Adrenal gland (tissue), 12 donors: ENCODE data around the gene C10orf120. TPM values are rescaled to one million over a fixed set of nuclear protein-coding genes. Genes with fewer than 3 reads are reported as not detected.

ENCODE experiments used
- DNase-seq, 7 donors: peaks; one replicate each; pipeline ENCODE4 v3.0.0-alpha.2; 2019 to 2020
- H3K27ac ChIP-seq, 5 donors: fragments of 200-600 bp; sonication (generic) in 4 of 5; 1 replicate in 3 of 5; 2 replicates in 2 of 5; pipeline versions ENCODE4 v1.5.1 to v1.8.0; 2016 to 2020; ENCODE audit warnings: mild to moderate bottlenecking in 1 of 5
- H3K27me3 ChIP-seq: fragments of 200-600 bp; 2 replicates; pipeline ENCODE4 v1.8.0; 2021
- H3K36me3 ChIP-seq, 2 donors: fragments of 200-600 bp; replicated peaks in 1 of 2; 1 replicate in 1 of 2; 2 replicates in 1 of 2; pipeline versions ENCODE4 v1.5.1 to v1.8.0; 2018 to 2022
- H3K4me1 ChIP-seq, 2 donors: fragments of 200-600 bp; replicated peaks in 1 of 2; 1 replicate in 1 of 2; 2 replicates in 1 of 2; pipeline versions ENCODE4 v1.5.1 to v1.8.0; 2018 to 2021
- H3K4me3 ChIP-seq, 4 donors: fragments of 200-600 bp; sonication (generic) in 3 of 4; one replicate each; pipeline ENCODE4 v1.5.1; 2016 to 2018
- H3K9me3 ChIP-seq, 3 donors: fragments of 200-600 bp; sonication (generic) in 1 of 3; replicated peaks in 1 of 3; 1 replicate in 2 of 3; 2 replicates in 1 of 3; pipeline versions ENCODE4 v1.5.1 to v1.8.0; 2016 to 2021
- CTCF ChIP-seq, 6 experiments: fragments of 450-650 bp in 4 of 6; fragments of 200-600 bp in 2 of 6; sonication (generic) in 1 of 6; IDR thresholded peaks; 1 replicate in 5 of 6; 2 replicates in 1 of 6; pipeline versions ENCODE4 v1.5.1 to v1.8.0; 2016 to 2021; ENCODE audit warnings: antibody characterized with exemption in 6 of 6, mild to moderate bottlenecking in 2 of 6, moderate library complexity in 1 of 6
- POLR2A ChIP-seq, 2 donors: fragments of 450-650 bp; IDR thresholded peaks; one replicate each; pipeline ENCODE4 v1.6.1; 2017; ENCODE audit warnings: antibody characterized with exemption in 2 of 2, mild to moderate bottlenecking in 2 of 2, moderate library complexity in 1 of 2
- WGBS, 4 donors: extraction: QIAGEN DNeasy Blood & Tissue Kit in 2 of 4; methylation state at CpG; one replicate each; pipeline versions ENCODE4 v1.1.5 to v1.1.7; 2013 to 2017; 5-methylcytosine and 5-hydroxymethylcytosine counted together
- intact Hi-C, 2 donors: fragments of 100-400 bp; cut with DNase I; formaldehyde crosslinking; loops; one replicate each; pipeline versions ENCODE4 v1.14.1 to v1.15.0; 2022 to 2023
- polyA plus RNA-seq, 3 donors: library from polyadenylated mRNA; stranded (reverse); fragments of 200-250 nt in 2 of 3; fragments of 350-450 nt in 1 of 3; fragmentation: Illumina TruSeq in 1 of 3; extraction: RNeasy Lipid Tissue Mini Kit (QIAGEN cat#74804) in 1 of 3; gene quantifications; one replicate each; pipeline ENCODE4 v1.2.3, GENCODE V29; 2013 to 2014
- total RNA-seq, 9 donors: library from RNA; depleted of rRNA in 4 of 9; stranded (reverse); fragments of >200 nt in 4 of 9; fragments of 120-200 nt in 1 of 9; fragmentation: NEBNext Ultra II Directional in 1 of 9; extraction: Animal tissue kit (Norgen Biotek cat#: 25700) in 1 of 9; gene quantifications; one replicate each; pipeline versions ENCODE4 v1.1.0 to v1.2.4, GENCODE V29; 2013 to 2023
- donor health status: healthy with polysubstance abuse.
- donor health status: Bipolar disorder and iron deficiency.
- donor health status: DM: yes; HTN: yes; CAD: no.
- donor health status: DM: no; HTN: no; CAD: no.
- donor health status: DM: no; HTN: no; CAD: no.
- donor health status: DM: yes; HTN: yes; CAD: no.

Gene C10orf120
- total and polyA plus RNA-seq, 12 donors = not detected

GRCh38 chr10:122660696-122661095, 39.0 kb downstream of the C10orf120 start:
- no peak overlapping the region for H3K4me3 ChIP-seq
- 64 to 77% (median 74%) methylated on average over 6 of the region's 6 CpGs for WGBS, 4 donors

GRCh38 chr10:122659651-122660050, 40.0 kb downstream of the C10orf120 start:
- Histone ChIP-seq H3K27ac (no peak overlapping the region), H3K27me3 (no peaks in the 10 kb centered on the region), H3K36me3 (no peaks in the 10 kb centered on the region), H3K9me3 (no peaks in the 10 kb centered on the region), H3K4me1 (no peaks in the 10 kb centered on the region), H3K4me3 (no peak overlapping the region)
- no peak for DNase-seq
- TF ChIP-seq CTCF (IDR thresholded peaks at IDR 0.05) = no peak
- TF ChIP-seq POLR2A (IDR thresholded peaks at IDR 0.05) = no peak
- intact Hi-C loops = no loop called here
- 71 to 81% (median 78%) methylated on average over 7 of the region's 7 CpGs for WGBS, 4 donors

More at GRCh38 chr10:122660696-122661095, 39.0 kb downstream of the C10orf120 start:
- no peak for DNase-seq
- intact Hi-C loops = no loop called here
- Histone ChIP-seq H3K27ac (no peak overlapping the region), H3K4me1 (no peaks in the 10 kb centered on the region), H3K36me3 (no peaks in the 10 kb centered on the region), H3K9me3 (no peaks in the 10 kb centered on the region), H3K27me3 (no peaks in the 10 kb centered on the region)
- TF ChIP-seq CTCF (IDR thresholded peaks at IDR 0.05) = no peak
- no peak for TF ChIP-seq POLR2A (IDR thresholded peaks at IDR 0.05)

- intact Hi-C loops = no loop called here
- TF ChIP-seq CTCF (IDR thresholded peaks at IDR 0.05) (no peak), POLR2A (IDR thresholded peaks at IDR 0.05) (no peak)
- H3K36me3 ChIP-seq = no peaks in the 10 kb centered on the region
- H3K4me3 ChIP-seq = no peak overlapping the region
- H3K4me1 ChIP-seq = no peaks in the 10 kb centered on the region
- H3K27me3 ChIP-seq = no peaks in the 10 kb centered on the region
- 62 to 81% (median 76%) methylated on average over 6 of the region's 6 CpGs for WGBS, 4 donors
- DNase-seq = no peak
- no peaks in the 10 kb centered on the region for H3K9me3 ChIP-seq
- no peak overlapping the region for H3K27ac ChIP-seq
Observed at GRCh38 chr10:122659126-122659525, 40.5 kb downstream of the C10orf120 start.

- no peak for DNase-seq
- H3K27me3 ChIP-seq = no peaks in the 10 kb centered on the region
- no peak overlapping the region for H3K4me3 ChIP-seq
- no peaks in the 10 kb centered on the region for H3K36me3 ChIP-seq
- 79 to 92% (median 82%) methylated on average over 8 of the region's 8 CpGs for WGBS, 4 donors
- H3K9me3 ChIP-seq = no peaks in the 10 kb centered on the region
- no peak for TF ChIP-seq CTCF (IDR thresholded peaks at IDR 0.05)
- TF ChIP-seq POLR2A (IDR thresholded peaks at IDR 0.05) = no peak
- no peaks in the 10 kb centered on the region for H3K4me1 ChIP-seq
- H3K27ac ChIP-seq = no peak overlapping the region
- intact Hi-C loops = no loop called here
Observed at GRCh38 chr10:122658356-122659049, 41.1 kb downstream of the C10orf120 start.
